ENCODE results near the gene IL4R.
A peak's percentile ranks its signal among the peaks of the same experiment; 100 is the strongest.
"Not testable (repeated sequence)": the region's sequence is repeated elsewhere in the genome, so short reads cannot be mapped to it uniquely, and the experiment has no call there.

Gene IL4R

GRCh38 chr16:27313422-27314160 is at the start of gene IL4R:
Gene IL4R, plus strand, starts transcription at chr16:27313974. Its CDS starts 26,230 bp downstream, at chr16:27340204.
- DNase-seq = peak; percentile 39

DNA sequence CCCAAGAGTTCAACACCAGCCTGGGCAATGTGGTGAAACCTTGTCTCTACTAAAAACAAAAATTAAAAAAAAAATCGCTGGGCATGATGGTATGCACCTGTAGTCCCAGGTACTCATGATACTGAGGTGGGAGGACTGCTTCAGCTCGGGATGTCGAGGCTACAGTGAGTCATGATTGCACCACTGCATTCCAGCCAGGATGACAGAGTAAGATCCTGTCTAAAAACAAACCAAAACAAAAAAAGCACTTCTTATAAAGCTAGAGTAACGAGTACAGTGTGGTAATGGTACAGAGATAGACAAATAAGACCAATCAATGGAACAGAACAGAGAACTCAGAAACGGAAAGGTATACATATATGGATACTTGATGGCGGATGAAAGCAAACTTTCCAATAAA is 49.6 kb upstream of the IL4R start:
- peak; percentile 64 for DNase-seq

GRCh38 chr16:27265982-27266381 is 47.8 kb upstream of the IL4R start:
- DNase-seq = no peak

- DNase-seq = no peak
Observed at GRCh38 chr16:27267037-27267677, 46.6 kb upstream of the IL4R start.

DNA sequence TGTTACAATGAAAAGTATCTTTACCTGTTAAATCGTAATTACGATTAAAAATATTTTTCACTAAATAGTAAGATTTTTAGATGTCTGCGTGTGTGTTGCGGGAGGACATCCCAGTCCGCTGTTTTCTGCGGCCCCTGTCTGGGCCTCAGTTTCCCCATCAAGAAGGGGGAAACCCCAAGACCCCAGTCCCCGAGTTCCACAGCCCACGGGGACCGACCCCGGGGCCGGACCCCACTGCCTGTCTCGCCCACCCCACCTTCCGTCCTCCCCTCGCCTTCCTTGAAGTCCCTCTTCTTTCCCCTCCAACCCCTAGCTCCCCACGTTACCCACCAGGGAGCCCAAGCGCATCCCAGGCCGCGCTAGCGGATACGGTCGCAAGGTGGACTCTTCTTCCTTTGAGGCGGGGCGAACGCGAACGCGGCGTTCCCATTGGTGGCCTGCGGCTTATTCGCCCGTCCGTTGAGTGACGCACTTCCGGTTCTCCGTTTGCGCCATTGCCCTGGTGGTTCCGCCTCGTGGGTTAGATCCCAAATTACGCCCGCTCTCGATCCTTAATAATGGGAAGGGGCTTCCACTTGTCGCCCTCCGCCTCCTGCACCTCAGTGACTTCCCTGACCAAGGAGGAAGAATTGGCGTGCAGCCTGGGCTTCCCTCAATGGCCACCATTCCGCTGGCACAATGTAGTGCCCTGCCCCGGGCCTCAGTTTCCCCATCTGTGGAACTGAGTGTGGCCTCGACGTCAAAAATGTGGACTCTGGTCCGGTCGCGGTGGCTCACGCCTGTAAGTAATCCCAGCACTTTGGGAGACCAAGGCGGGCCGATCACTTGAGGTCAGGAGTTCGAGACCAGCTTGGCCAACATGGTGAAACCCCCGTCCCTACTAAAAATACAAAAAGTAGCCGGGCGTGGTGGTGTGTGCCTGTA is 45.1 kb upstream of the IL4R start, which contains the start of gene NSMCE1:
Gene NSMCE1, minus strand, starts transcription at position 397 of the 924 bp plus-strand sequence. CDS start 11,202 bp downstream, outside the sequence.
- DNase-seq = peak; percentile 96

- DNase-seq = no peak
Observed at GRCh38 chr16:27269300-27270150, 44.2 kb upstream of the IL4R start.

GRCh38 chr16:27270349-27270748 is 43.4 kb upstream of the IL4R start:
- no peak for DNase-seq

DNA sequence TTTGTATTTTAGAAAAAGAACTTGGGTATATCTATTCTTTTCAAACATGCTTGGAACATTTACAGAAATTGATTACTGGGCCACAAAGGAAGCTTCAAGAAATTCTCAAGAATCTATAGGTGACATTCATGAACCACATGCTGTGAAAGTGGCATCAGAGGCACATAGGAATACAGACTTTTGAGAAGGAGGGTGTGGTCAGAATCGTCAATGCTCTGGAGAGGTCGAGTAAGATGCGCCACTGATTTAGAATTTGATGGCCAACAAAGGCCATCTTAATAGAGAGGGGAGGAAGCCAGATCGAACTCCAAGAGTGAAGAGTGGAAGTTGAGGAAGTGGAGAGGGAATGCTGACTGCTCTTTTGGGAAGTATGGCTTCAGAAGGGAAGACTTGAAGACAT is 41.7 kb upstream of the IL4R start:
- no peak for DNase-seq

- DNase-seq = not testable (repeated sequence)
Observed at GRCh38 chr16:27272697-27273096, 41.1 kb upstream of the IL4R start.

DNA sequence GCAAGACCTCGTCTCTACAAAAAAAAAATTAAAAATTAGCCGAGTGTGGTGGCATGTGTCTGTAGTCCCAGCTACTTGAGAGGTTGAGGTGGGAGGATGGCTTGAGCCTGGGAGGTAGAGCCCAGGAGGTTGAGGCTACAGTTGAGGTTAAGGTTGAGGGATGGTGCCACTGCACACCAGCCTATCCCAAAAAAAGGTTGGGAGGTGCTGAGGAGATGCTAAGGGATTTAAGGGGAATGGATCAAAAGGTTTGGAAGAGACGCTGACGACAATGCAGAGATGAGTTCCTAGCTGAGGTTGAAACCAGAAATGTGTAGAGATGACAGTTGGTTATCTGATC is 40.5 kb upstream of the IL4R start:
- DNase-seq = no peak

DNA sequence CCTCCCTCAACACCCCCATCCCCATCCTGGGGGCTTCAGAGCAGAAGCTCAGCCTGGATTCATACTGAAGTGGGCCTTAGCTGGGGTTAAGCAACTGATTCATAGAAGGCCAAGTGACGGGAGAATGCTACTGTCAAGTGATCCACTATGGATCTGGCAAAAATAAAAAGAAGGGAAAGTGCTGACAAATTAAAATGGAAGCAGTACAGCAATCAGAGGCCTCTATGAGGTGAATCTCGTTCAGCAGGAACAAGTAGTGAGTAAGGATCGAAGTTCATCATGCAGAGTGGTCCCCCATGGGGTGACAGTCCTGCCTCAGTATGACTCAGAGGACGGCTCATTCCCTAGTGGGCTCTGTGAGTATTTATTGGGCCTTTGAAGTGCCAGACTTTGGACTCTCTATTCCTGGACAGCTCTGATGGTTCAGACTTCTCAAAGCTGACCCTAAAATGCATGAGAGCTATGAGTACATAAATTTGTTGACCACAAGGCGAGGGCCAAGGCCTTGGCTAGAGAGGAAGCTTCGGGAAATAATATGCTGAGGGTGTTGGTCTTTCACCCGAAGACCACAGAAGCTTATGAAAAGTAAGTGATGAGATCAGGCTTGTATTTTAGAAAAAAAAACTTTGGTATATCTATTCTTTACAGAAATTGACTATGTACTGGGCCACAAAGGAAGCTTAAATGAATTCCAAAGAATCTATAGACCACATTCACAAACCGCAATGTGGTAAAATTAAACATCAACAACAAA is 39.9 kb upstream of the IL4R start:
- DNase-seq = peak; percentile 46

DNA sequence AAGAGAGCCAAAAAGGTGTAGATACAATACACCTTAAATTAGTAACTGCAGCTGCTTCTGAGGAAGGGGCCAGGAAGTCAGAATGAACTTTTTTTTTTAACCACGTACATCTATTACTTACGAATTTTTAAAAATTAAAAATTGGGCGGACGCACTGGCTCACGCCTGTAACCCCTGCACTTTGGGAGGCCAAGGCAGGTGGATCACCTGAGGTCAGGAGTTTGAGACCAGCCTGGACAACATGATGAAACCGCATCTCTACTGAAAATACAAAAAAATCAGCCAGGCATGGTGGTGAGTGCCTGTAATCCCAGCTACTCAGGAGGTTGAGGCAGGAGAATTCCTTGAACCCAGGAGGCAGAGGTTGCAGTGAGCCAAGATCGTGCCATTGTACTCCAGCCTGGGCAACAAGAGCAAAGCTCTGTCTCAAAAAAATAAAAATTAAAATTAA is 39.3 kb upstream of the IL4R start:
- DNase-seq = not testable (repeated sequence)

GRCh38 chr16:27275394-27275793 is 38.4 kb upstream of the IL4R start:
- DNase-seq = no peak

DNA sequence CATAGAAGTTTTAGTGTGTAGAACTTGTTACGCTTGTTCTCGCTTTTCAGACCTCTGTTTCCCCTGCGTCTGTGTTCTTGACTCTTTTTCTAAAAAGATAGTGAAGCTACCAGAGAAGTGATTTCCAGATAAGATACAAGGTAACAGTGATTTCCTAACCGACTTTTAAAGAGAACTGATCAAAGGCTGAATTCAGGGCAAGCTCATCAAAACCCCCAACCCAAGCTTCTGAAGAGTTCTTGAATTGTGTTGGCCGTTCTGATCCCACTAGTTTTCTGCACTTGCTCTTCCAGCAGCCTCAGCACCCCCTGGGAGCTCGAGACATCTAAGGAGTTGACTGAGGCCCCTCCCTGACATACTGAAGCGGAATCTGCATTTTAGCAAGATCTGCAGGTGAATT is 32.5 kb upstream of the IL4R start:
- DNase-seq = no peak

- no peak for DNase-seq
Observed at GRCh38 chr16:27284865-27285675, 28.7 kb upstream of the IL4R start.

DNA sequence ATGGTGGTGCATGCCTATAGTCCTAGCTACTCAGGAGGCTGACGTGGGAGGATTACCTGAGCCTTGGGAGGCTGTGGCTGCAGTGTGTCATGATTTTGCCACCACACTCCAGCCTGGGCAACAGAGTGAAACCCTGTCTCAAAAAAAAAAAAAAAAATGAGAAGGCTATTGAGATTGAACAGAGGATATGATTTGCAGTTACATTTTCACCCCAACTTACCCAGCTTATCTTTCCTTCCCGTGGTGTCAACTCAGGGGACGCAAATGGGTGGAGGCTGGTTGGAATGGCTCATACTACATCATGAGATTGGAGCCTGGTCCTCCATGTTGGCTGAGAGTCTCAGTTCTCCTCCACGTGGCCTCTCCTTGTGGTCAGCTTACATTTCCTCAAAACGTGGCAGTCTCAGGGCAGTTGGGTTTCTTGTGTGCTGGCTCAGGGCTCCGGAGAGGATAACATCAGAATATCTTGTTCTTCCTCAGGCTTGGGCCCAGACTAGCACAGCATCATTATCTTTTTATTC is 28.0 kb upstream of the IL4R start:
- no peak for DNase-seq

DNA sequence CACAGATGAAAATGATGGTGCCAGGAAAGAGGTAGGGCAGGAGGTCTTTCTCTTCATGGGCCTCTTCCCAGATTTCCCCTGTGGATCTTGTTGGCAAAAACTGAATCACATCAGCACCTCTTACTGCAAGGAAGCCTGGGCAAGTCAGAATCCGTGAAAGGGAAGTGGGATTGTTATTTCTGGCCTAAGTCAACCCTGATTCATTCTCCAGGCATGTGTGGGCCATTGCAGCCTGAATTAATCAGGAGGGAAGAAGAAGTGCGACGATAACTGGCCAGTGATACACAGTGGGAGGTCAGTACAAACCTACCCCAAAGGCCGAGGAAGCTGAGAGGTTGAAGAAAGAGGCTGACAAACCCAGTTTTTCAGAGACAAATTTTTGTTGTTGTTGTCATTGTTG is 27.3 kb upstream of the IL4R start:
- peak; percentile 94 for DNase-seq

- peak; percentile 20 for DNase-seq
Observed at GRCh38 chr16:27287051-27287811, 26.5 kb upstream of the IL4R start.

DNA sequence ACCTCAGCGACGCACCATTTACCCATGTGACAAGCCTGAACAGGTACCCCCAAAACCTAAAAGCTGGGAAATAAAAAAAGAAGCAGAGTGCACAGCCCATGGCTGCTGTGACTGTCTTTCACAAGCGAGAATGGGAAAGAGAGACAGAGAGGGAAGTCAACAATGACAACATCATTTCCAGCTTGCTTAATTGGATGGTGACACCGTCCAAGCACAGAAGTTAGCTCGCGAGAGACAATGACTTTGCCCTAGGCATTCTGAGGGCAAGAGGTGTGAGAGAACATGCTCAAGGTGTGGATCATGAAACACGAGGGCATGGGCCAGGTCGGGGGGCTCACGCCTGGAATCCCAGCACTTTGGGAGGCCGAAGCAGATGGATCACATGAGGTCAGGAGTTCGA is 25.9 kb upstream of the IL4R start:
- DNase-seq = no peak

DNA sequence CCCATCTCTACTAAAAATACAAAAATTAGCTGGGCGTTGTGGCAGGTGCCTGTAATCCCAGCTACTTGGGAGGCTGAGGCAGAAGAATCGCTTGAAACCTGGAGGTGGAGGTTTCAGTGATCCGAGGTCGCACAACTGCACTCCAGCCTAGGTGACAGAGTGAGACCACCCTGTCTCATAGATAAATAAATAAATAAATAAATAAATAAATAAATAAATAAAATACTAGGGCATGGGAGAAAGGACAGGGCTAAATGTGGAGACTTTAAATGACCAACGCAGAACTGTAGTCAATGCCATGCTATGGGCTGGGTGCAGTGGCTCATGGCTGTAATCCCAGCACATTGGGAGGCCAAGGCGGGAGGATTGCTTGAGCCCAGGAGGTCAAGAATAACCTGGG is 25.5 kb upstream of the IL4R start:
- not testable (repeated sequence) for DNase-seq
